ENCODE results near the gene DNAJC5G. TPM values are rescaled to one million over a fixed set of nuclear protein-coding genes. Genes with fewer than 3 reads are reported as not detected.
"Not testable (repeated sequence)": the region's sequence is repeated elsewhere in the genome, so short reads cannot be mapped to it uniquely, and the experiment has no call there.

Gene DNAJC5G
- total RNA-seq, 1 experiment from 2014 or later, result 0.25 TPM

DNA sequence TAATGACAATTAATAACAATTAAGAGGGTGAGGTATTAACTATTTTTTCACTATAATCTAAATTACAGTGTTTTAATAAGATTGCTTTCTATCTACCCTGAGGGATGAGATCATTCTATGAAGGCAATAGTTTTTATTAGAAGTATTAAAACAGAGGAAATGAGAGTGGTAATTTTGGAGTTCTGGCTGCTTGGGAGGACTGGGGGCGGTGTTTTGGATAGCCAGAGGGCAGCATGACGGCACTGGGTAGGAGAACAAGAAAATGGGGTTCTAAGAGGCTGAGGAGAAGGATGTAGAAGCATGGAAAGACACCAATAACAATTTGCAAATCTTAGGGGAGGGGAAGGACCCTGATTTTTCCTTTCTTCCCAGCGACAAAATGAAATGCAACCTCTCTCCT lies 5.1 kb upstream of the DNAJC5G start:
- H3K27me3 ChIP-seq (replicated peaks; ENCODE audit: control insufficient read depth, insufficient read depth, low read length), result peaks cover 2% of the 10 kb centered on the region; the same call in 1 of the 2 replicates
- POLR2A ChIA-PET, result no interaction called here
- no peaks in the 10 kb centered on the region for H3K9me3 Mint-ChIP-seq (ENCODE audit: unreplicated experiment)
- peaks cover 3% of the 10 kb centered on the region for H3K27me3 Mint-ChIP-seq (ENCODE audit: insufficient read depth, unreplicated experiment)
- no peak overlapping the region for H3K4me3 ChIP-seq (ENCODE audit: low read depth, low read length)
- no peak overlapping the region for H3K4me3 Mint-ChIP-seq (ENCODE audit: unreplicated experiment)
- no peaks in the 10 kb centered on the region for H3K4me1 Mint-ChIP-seq (ENCODE audit: low read depth, unreplicated experiment)
- H3K27ac Mint-ChIP-seq (ENCODE audit: unreplicated experiment), result no peak overlapping the region
- no TSS peak for BruUV-seq (replicated peaks)
- TF ChIP-seq, protein P1, sequence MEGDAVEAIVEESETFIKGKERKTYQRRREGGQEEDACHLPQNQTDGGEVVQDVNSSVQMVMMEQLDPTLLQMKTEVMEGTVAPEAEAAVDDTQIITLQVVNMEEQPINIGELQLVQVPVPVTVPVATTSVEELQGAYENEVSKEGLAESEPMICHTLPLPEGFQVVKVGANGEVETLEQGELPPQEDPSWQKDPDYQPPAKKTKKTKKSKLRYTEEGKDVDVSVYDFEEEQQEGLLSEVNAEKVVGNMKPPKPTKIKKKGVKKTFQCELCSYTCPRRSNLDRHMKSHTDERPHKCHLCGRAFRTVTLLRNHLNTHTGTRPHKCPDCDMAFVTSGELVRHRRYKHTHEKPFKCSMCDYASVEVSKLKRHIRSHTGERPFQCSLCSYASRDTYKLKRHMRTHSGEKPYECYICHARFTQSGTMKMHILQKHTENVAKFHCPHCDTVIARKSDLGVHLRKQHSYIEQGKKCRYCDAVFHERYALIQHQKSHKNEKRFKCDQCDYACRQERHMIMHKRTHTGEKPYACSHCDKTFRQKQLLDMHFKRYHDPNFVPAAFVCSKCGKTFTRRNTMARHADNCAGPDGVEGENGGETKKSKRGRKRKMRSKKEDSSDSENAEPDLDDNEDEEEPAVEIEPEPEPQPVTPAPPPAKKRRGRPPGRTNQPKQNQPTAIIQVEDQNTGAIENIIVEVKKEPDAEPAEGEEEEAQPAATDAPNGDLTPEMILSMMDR (IDR thresholded peaks at IDR 0.05; ENCODE audit: insufficient read depth in 1 of 2, low read depth in 1 of 2, low read length in 1 of 2, severe bottlenecking in 1 of 2, unreplicated experiment in 1 of 2), result no peak
- no peak for DNase-seq
- intact Hi-C loops (cut with micrococcal nuclease; ENCODE audit: unreplicated experiment), result no loop called here
- no peaks in the 10 kb centered on the region for H3K36me3 Mint-ChIP-seq (ENCODE audit: insufficient read depth, unreplicated experiment)
- no peaks in the 10 kb centered on the region for H3K4me1 ChIP-seq
- CTCF ChIA-PET, result interaction anchor here (0.6 kb wide), 2 partner anchors 10 to 299 kb away, joined by 3 read pairs; no protein-coding TSS in a partner anchor
- H3K9me3 ChIP-seq, result no peaks in the 10 kb centered on the region
- H3K36me3 ChIP-seq (ENCODE audit: control insufficient read depth, insufficient read depth, low read length), result no peaks in the 10 kb centered on the region

DNA sequence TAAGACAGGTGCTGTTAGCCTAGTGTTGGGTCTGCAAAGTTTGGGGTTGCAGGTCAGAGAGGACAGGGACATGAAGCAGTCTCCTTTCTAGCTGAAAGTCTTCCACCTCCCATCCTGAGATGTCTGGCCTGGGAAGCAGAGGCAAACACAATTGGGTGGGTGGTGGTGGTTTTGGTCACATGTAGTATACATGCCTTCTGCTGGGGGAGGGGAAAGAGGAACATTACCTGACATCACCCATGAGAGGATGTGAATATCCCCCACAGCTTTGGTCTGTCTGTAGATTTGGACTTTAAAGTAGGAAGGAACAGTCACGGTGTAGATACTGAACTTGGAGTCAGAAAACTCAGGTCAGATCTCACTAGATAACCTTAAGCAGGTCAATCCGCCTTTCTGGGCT lies 4.6 kb upstream of the DNAJC5G start:
- intact Hi-C loops (cut with micrococcal nuclease; ENCODE audit: unreplicated experiment), result no loop called here
- no TSS peak for BruUV-seq (replicated peaks)
- no peaks in the 10 kb centered on the region for H3K36me3 Mint-ChIP-seq (ENCODE audit: insufficient read depth, unreplicated experiment)
- POLR2A ChIA-PET, result no interaction called here
- H3K36me3 ChIP-seq (ENCODE audit: control insufficient read depth, insufficient read depth, low read length), result no peaks in the 10 kb centered on the region
- no peak overlapping the region for H3K27ac Mint-ChIP-seq (ENCODE audit: unreplicated experiment)
- TF ChIP-seq, protein P1 (IDR thresholded peaks at IDR 0.05; ENCODE audit: insufficient read depth in 1 of 2, low read depth in 1 of 2, low read length in 1 of 2, severe bottlenecking in 1 of 2, unreplicated experiment in 1 of 2), result no peak
- peaks cover 3% of the 10 kb centered on the region for H3K27me3 Mint-ChIP-seq (ENCODE audit: insufficient read depth, unreplicated experiment)
- H3K4me3 Mint-ChIP-seq (ENCODE audit: unreplicated experiment), result no peak overlapping the region
- no peaks in the 10 kb centered on the region for H3K4me1 Mint-ChIP-seq (ENCODE audit: low read depth, unreplicated experiment)
- H3K27me3 ChIP-seq (replicated peaks; ENCODE audit: control insufficient read depth, insufficient read depth, low read length), result no peaks in the 10 kb centered on the region; the same call in 1 of the 2 replicates
- no peak for DNase-seq
- H3K4me1 ChIP-seq, result no peaks in the 10 kb centered on the region
- H3K9me3 Mint-ChIP-seq (ENCODE audit: unreplicated experiment), result no peaks in the 10 kb centered on the region
- no peak overlapping the region for H3K4me3 ChIP-seq (ENCODE audit: low read depth, low read length)
- H3K9me3 ChIP-seq, result no peaks in the 10 kb centered on the region
- CTCF ChIA-PET, result interaction anchor here (0.6 to 1.3 kb wide), 2 partner anchors 9 to 299 kb away, joined by 3 read pairs; no protein-coding TSS in a partner anchor

GRCh38 chr2:27271631-27272340 lies 3.4 kb upstream of the DNAJC5G start:
- ChIA-PET CTCF (interaction anchor here (0.6 to 2.6 kb wide), 5 partner anchors 8 to 116 kb away, joined by 3 to 7 read pairs (median 4); partner anchors contain the start of gene TRIM54), POLR2A (interaction anchor here (0.5 kb wide), 1 partner anchor 94 kb away, joined by 5 read pairs; no protein-coding TSS in a partner anchor)
- H3K36me3 Mint-ChIP-seq (ENCODE audit: insufficient read depth, unreplicated experiment), result no peaks in the 10 kb centered on the region
- H3K9me3 Mint-ChIP-seq (ENCODE audit: unreplicated experiment), result no peaks in the 10 kb centered on the region
- H3K27ac Mint-ChIP-seq (ENCODE audit: unreplicated experiment), result no peak overlapping the region
- TF ChIP-seq, protein P1 (IDR thresholded peaks at IDR 0.05; ENCODE audit: insufficient read depth in 1 of 2, low read depth in 1 of 2, low read length in 1 of 2, severe bottlenecking in 1 of 2, unreplicated experiment in 1 of 2), result no peak
- Histone ChIP-seq H3K9me3 (no peaks in the 10 kb centered on the region), H3K27me3 (replicated peaks; ENCODE audit: control insufficient read depth, insufficient read depth, low read length) (no peaks in the 10 kb centered on the region; the same call in 1 of the 2 replicates), H3K4me3 (ENCODE audit: low read depth, low read length) (no peak overlapping the region), H3K36me3 (ENCODE audit: control insufficient read depth, insufficient read depth, low read length) (no peaks in the 10 kb centered on the region), H3K4me1 (no peaks in the 10 kb centered on the region)
- no peak for DNase-seq
- no TSS peak for BruUV-seq (replicated peaks)
- peaks cover 3% of the 10 kb centered on the region for H3K27me3 Mint-ChIP-seq (ENCODE audit: insufficient read depth, unreplicated experiment)
- H3K4me3 Mint-ChIP-seq (ENCODE audit: unreplicated experiment), result no peak overlapping the region
- intact Hi-C loops (cut with micrococcal nuclease; ENCODE audit: unreplicated experiment), result no loop called here
- H3K4me1 Mint-ChIP-seq (ENCODE audit: low read depth, unreplicated experiment), result peaks cover 6% of the 10 kb centered on the region

DNA sequence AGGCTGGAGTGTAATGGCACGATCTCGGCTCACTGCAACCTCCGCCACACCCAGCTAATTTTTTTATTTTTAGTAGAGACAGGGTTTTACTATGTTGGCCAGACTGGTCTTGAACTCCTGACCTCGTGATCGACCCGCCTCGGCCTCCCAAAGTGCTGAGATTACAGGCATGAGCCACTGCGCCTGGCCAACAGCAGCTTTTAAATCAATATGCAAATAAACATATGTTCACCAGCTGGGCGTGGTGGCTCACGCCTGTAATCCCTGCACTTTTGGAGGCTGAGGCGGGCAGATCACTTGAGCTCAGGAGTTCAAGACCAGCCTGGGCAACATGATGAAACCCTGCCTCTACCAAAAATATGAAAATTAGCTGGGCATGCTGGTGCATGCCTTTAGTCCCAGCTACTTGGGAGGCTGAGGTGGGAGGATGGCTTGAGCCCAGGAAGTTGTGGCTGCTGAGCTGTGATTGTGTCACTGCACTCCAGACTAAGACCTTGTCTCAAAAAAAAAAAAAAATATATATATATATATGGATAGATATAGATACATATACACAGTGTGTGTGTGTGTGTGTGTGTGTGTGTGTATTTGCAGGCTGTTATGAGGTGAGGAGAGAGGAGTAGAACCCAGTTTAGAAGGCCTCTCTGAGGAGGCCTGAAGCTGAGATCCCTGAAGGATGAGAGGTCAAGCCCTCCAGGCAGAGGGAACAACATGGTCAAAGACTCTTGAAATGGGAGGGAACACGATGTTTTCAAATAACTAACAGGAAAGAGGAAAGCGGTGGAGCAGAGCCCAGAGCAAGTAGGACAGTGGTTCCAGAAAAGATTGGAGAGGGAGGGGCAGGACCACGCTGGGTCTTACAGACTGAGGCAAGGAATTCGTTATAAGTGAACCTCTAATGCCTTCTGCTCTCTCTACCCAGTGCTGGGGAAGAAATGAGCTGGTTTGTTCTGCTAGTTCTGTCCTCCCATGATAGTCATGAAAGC lies 2.4 kb upstream of the DNAJC5G start:
- H3K27ac Mint-ChIP-seq (ENCODE audit: unreplicated experiment); H3K4me3 ChIP-seq (ENCODE audit: low read depth, low read length); H3K36me3 ChIP-seq (ENCODE audit: control insufficient read depth, insufficient read depth, low read length); H3K36me3 Mint-ChIP-seq (ENCODE audit: insufficient read depth, unreplicated experiment); H3K27me3 Mint-ChIP-seq (ENCODE audit: insufficient read depth, unreplicated experiment); H3K4me1 ChIP-seq; H3K27me3 ChIP-seq (replicated peaks; ENCODE audit: control insufficient read depth, insufficient read depth, low read length); intact Hi-C loops (cut with micrococcal nuclease; ENCODE audit: unreplicated experiment); POLR2A ChIA-PET; H3K9me3 Mint-ChIP-seq (ENCODE audit: unreplicated experiment); H3K4me3 Mint-ChIP-seq (ENCODE audit: unreplicated experiment); H3K4me1 Mint-ChIP-seq (ENCODE audit: low read depth, unreplicated experiment); H3K9me3 ChIP-seq; DNase-seq; BruUV-seq (replicated peaks): not testable (repeated sequence)
- CTCF ChIA-PET, result interaction anchor here (1.1 to 2.6 kb wide), 4 partner anchors 8 to 30 kb away, joined by 3 to 7 read pairs (median 4); partner anchors contain the start of gene TRIM54
